IMR-90 (cell line): Measurements from ENCODE around the gene ENDOG.

Source experiments
- POLR2A ChIP-seq: IDR thresholded peaks from 2 replicates; pipeline ENCODE4 v1.6.1; 2012; ENCODE audit warnings: mild to moderate bottlenecking, low read depth, low read length
- RCOR1 ChIP-seq: IDR thresholded peaks from 2 replicates; pipeline ENCODE4 v1.6.1; 2012; ENCODE audit warnings: mild to moderate bottlenecking, low read length, improper control_type of control experiment; ENCODE audit not compliant: insufficient replicate concordance
- RFX5 ChIP-seq: IDR thresholded peaks from 2 replicates; pipeline ENCODE4 v1.8.0; 2012; ENCODE audit warnings: low read depth, mild to moderate bottlenecking, low read length, moderate library complexity
- TF ChIP-seq, protein P1 (sequence below): conservative IDR thresholded peaks from 2 replicates; pipeline ENCODE4 v1.5.1; 2012; ENCODE audit warnings: mild to moderate bottlenecking, low read depth, low read length, improper control_type of control experiment

DNA sequence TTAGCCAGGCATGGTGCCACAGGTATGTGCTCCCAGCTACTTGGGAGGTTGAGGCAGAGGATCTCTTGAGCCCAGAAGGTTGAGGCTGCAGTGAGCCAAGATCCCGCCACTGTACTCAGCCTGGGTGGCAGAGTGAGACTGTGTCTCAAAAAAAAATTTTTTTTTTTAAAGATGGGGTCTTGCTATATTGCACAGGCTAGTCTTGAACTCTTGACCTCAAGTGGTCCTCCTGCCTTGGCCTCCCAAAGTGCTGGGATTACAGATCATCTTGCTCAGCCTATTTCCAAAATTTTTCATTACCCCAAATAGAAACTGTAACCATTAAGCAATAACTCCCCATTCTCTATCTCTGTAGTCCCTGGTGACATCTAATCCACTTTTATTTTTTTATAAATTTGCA lies 35.6 kb upstream of the ENDOG start:
- TF ChIP-seq RCOR1 (no peak), POLR2A (no peak), RFX5 (no peak)
- TF ChIP-seq, protein P1, sequence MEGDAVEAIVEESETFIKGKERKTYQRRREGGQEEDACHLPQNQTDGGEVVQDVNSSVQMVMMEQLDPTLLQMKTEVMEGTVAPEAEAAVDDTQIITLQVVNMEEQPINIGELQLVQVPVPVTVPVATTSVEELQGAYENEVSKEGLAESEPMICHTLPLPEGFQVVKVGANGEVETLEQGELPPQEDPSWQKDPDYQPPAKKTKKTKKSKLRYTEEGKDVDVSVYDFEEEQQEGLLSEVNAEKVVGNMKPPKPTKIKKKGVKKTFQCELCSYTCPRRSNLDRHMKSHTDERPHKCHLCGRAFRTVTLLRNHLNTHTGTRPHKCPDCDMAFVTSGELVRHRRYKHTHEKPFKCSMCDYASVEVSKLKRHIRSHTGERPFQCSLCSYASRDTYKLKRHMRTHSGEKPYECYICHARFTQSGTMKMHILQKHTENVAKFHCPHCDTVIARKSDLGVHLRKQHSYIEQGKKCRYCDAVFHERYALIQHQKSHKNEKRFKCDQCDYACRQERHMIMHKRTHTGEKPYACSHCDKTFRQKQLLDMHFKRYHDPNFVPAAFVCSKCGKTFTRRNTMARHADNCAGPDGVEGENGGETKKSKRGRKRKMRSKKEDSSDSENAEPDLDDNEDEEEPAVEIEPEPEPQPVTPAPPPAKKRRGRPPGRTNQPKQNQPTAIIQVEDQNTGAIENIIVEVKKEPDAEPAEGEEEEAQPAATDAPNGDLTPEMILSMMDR = no peak
